ENCODE measurements around the gene POU2F3. TPM values are rescaled to one million over a fixed set of nuclear protein-coding genes. Genes with fewer than 3 reads are reported as not detected.

Gene POU2F3
- total and polyA plus RNA-seq, 2 of the 13 experiments (the other 11 are each of a cell fraction or from before 2014, with no cell fraction given), result not detected

GRCh38 chr11:120257346-120257745, 17.4 kb downstream of the POU2F3 start:
- H3K79me2 ChIP-seq (ENCODE audit: insufficient read depth, low read length), result no peaks in the 10 kb centered on the region
- no peak overlapping the region for H3K9ac ChIP-seq (ENCODE audit: insufficient read depth, low read depth, low read length)
- in situ Hi-C loops (cut with HindIII; ENCODE audit: extremely low pct_ligation_motif_present, low pct_unique_long_range_greater_than_20kb), result no loop called here
- H3K4me2 ChIP-seq (ENCODE audit: low read depth, low read length), result no peak overlapping the region
- H3K9me3 ChIP-seq (ENCODE audit: low read length), result no peaks in the 10 kb centered on the region
- no peak overlapping the region for H3K27ac ChIP-seq (ENCODE audit: extremely low read length, insufficient read depth, low read length)
- no TSS peak for BruUV-seq (replicated peaks)
- CTCF ChIA-PET (ENCODE audit: low intra/inter-chr PET ratio, low total read pairs), result no interaction called here
- H2AFZ ChIP-seq (ENCODE audit: low read length), result no peak overlapping the region
- POLR2A ChIA-PET, result no interaction called here
- no peak overlapping the region for H3K4me3 ChIP-seq (replicated peaks in 1 of 3; ENCODE audit: insufficient read depth in 1 of 3, low read depth in 2 of 3, low read length in 3 of 3)
- ATAC-seq (no peak), FAIRE-seq (no peak), DNase-seq (ENCODE audit: low spot score) (no peak)
- intact Hi-C loops (cut with micrococcal nuclease; ENCODE audit: unreplicated experiment), result no loop called here
- WGBS (ENCODE audit: low lambda C conversion rate), result 30% methylated on average over 9 of the region's 9 CpGs
- no peaks in the 10 kb centered on the region for H4K20me1 ChIP-seq (ENCODE audit: insufficient read depth, low read length)
- H3K36me3 ChIP-seq (replicated peaks in 1 of 2; ENCODE audit: control insufficient read depth in 1 of 2, insufficient read depth in 2 of 2, low read length in 2 of 2), result no peaks in the 10 kb centered on the region
- peaks cover 4 to 78% of the 10 kb centered on the region in 2 experiments for H3K27me3 ChIP-seq (ENCODE audit: control insufficient read depth in 1 of 2, insufficient read depth in 2 of 2, low read length in 2 of 2)
- no peak for TF ChIP-seq CHD2 (IDR thresholded peaks at IDR 0.05; ENCODE audit: low read depth, low read length)
- 0 out of 2 replicates have a peak, but pooled peaks have one; percentile 47 for TF ChIP-seq CREB1 (IDR thresholded peaks at IDR 0.05)
- no peak for TF ChIP-seq CREB1 (CRISPR knock-in tag; IDR thresholded peaks at IDR 0.05)
- H3K4me1 ChIP-seq (ENCODE audit: insufficient read depth, low read length), result no peaks in the 10 kb centered on the region

- Histone ChIP-seq H2AFZ (ENCODE audit: low read length) (no peak overlapping the region), H3K27ac (ENCODE audit: extremely low read length, insufficient read depth, low read length) (no peak overlapping the region), H3K9ac (ENCODE audit: insufficient read depth, low read depth, low read length) (no peak overlapping the region), H3K4me2 (ENCODE audit: low read depth, low read length) (no peak overlapping the region), H3K9me3 (ENCODE audit: low read length) (no peaks in the 10 kb centered on the region), H3K4me1 (ENCODE audit: insufficient read depth, low read length) (no peaks in the 10 kb centered on the region), H4K20me1 (ENCODE audit: insufficient read depth, low read length) (no peaks in the 10 kb centered on the region), H3K27me3 (ENCODE audit: control insufficient read depth in 1 of 2, insufficient read depth in 2 of 2, low read length in 2 of 2) (peaks cover 3 to 68% of the 10 kb centered on the region in 2 experiments; a peak in 4 of 5 replicates), H3K36me3 (replicated peaks in 1 of 2; ENCODE audit: control insufficient read depth in 1 of 2, insufficient read depth in 2 of 2, low read length in 2 of 2) (no peaks in the 10 kb centered on the region), H3K4me3 (replicated peaks in 1 of 3; ENCODE audit: insufficient read depth in 1 of 3, low read depth in 2 of 3, low read length in 3 of 3) (no peak overlapping the region), H3K79me2 (ENCODE audit: insufficient read depth, low read length) (no peaks in the 10 kb centered on the region)
- intact Hi-C loops (cut with micrococcal nuclease; ENCODE audit: unreplicated experiment), result no loop called here
- in situ Hi-C loops (cut with HindIII; ENCODE audit: extremely low pct_ligation_motif_present, low pct_unique_long_range_greater_than_20kb), result no loop called here
- WGBS (ENCODE audit: low lambda C conversion rate), result 10% methylated on average over 3 of the region's 3 CpGs
- DNase-seq (ENCODE audit: low spot score) (no peak), ATAC-seq (peak; percentile 84), FAIRE-seq (no peak)
- BruUV-seq (replicated peaks), result no TSS peak
- TF ChIP-seq SNAI1 (CRISPR knock-in tag; IDR thresholded peaks at IDR 0.05; ENCODE audit: borderline replicate concordance) (no peak), CTCF (CRISPR knock-in tag; IDR thresholded peaks at IDR 0.05) (0 out of 2 replicates have a peak, but pooled peaks have one; percentile 21)
- ChIA-PET CTCF (ENCODE audit: low intra/inter-chr PET ratio, low total read pairs) (no interaction called here), POLR2A (no interaction called here)
Measured at GRCh38 chr11:120258661-120259060, 18.7 kb downstream of the POU2F3 start.
